ENCODE data around the gene NBEA.

DNA sequence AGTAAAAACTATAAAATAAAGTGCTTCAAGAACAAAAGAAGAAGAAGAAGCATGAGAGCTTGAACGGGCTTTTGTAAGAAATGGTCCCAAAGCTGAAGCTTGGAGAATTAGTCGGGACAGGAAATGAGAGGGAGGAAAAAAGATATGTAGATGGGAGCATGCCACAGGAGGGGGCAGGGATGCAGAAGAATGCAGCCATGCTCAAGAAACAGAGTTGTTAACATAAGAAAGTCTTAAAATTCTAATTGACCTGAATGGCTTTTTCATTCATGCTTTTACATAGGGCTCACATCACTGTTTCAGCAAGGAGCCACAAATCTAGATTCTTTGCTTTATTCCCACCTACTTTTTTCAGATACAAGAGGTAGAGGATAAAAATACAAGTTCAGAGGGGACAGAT, 27.7 kb upstream of the NBEA start:
- no peak for TF ChIP-seq BHLHE40 (IDR thresholded peaks at IDR 0.05; ENCODE audit: low read depth, low read length)
- TF ChIP-seq, protein P1, sequence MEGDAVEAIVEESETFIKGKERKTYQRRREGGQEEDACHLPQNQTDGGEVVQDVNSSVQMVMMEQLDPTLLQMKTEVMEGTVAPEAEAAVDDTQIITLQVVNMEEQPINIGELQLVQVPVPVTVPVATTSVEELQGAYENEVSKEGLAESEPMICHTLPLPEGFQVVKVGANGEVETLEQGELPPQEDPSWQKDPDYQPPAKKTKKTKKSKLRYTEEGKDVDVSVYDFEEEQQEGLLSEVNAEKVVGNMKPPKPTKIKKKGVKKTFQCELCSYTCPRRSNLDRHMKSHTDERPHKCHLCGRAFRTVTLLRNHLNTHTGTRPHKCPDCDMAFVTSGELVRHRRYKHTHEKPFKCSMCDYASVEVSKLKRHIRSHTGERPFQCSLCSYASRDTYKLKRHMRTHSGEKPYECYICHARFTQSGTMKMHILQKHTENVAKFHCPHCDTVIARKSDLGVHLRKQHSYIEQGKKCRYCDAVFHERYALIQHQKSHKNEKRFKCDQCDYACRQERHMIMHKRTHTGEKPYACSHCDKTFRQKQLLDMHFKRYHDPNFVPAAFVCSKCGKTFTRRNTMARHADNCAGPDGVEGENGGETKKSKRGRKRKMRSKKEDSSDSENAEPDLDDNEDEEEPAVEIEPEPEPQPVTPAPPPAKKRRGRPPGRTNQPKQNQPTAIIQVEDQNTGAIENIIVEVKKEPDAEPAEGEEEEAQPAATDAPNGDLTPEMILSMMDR (IDR thresholded peaks at IDR 0.05) = no peak
- no peak for TF ChIP-seq RAD21 (conservative IDR thresholded peaks at IDR 0.05 in 1 of 2, IDR thresholded peaks at IDR 0.05 in 1 of 2)
- TF ChIP-seq, protein P2, sequence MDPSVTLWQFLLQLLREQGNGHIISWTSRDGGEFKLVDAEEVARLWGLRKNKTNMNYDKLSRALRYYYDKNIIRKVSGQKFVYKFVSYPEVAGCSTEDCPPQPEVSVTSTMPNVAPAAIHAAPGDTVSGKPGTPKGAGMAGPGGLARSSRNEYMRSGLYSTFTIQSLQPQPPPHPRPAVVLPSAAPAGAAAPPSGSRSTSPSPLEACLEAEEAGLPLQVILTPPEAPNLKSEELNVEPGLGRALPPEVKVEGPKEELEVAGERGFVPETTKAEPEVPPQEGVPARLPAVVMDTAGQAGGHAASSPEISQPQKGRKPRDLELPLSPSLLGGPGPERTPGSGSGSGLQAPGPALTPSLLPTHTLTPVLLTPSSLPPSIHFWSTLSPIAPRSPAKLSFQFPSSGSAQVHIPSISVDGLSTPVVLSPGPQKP (IDR thresholded peaks at IDR 0.05; ENCODE audit: low read depth, low read length) = no peak
- no peak for TF ChIP-seq POLR2A (IDR thresholded peaks at IDR 0.05; ENCODE audit: low read length)
- no peak for TF ChIP-seq EP300 (IDR thresholded peaks at IDR 0.05)
- TF ChIP-seq, protein P3, sequence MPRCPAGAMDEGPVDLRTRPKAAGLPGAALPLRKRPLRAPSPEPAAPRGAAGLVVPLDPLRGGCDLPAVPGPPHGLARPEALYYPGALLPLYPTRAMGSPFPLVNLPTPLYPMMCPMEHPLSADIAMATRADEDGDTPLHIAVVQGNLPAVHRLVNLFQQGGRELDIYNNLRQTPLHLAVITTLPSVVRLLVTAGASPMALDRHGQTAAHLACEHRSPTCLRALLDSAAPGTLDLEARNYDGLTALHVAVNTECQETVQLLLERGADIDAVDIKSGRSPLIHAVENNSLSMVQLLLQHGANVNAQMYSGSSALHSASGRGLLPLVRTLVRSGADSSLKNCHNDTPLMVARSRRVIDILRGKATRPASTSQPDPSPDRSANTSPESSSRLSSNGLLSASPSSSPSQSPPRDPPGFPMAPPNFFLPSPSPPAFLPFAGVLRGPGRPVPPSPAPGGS (IDR thresholded peaks at IDR 0.05) = no peak
- no peak for TF ChIP-seq MYC (IDR thresholded peaks at IDR 0.05; ENCODE audit: borderline replicate concordance, low read length)
- no peak for TF ChIP-seq ESRRA (IDR thresholded peaks at IDR 0.05; ENCODE audit: borderline replicate concordance, low read length)
- TF ChIP-seq GATA3 (IDR thresholded peaks at IDR 0.05; ENCODE audit: borderline replicate concordance) = no peak
- no peak for TF ChIP-seq TP53 (CRISPR knock-in tag; IDR thresholded peaks at IDR 0.05)

Data from A549 (cell line).